H1 (cell line): Measurements from ENCODE around the gene HAO1. TPM values are rescaled to one million over a fixed set of nuclear protein-coding genes. Genes with fewer than 3 reads are reported as not detected.

Source experiments
- CTCF ChIA-PET: fragments of 300-600 bp; sonication (Branson Sonifier 250); formaldehyde crosslinking; loops from one replicate; lab custom pipeline; 2021; ENCODE audit not compliant: partially characterized antibody; lab: Charles Lee
- POLR2A ChIA-PET: fragments of 300-600 bp; sonication (Branson Sonifier 250); formaldehyde crosslinking; loops from one replicate; lab custom pipeline; 2021; ENCODE audit warnings: inconsistent platforms; ENCODE audit not compliant: partially characterized antibody; lab: Charles Lee
- DNase-seq, 2 experiments: peaks; one replicate each; pipeline versions ENCODE4 v3.0.0 to v3.0.0-alpha.2; 2010 to 2022; ENCODE audit warnings: low spot score in 2 of 2, low read depth in 1 of 2, mixed read lengths in 1 of 2
- FAIRE-seq: peaks from 2 replicates; lab custom pipeline; 2011; peaks lifted over from hg19 to GRCh38; lab: Jason Lieb, UNC
- H2AFZ ChIP-seq: 2 replicates; pipeline ENCODE4 v1.8.1; 2012; ENCODE audit warnings: low read length, inconsistent platforms
- H2AK5ac ChIP-seq: 2 replicates; pipeline ENCODE4 v1.6.1; 2013; ENCODE audit warnings: low read depth, low read length
- H2BK120ac ChIP-seq: replicated peaks from 2 replicates; pipeline ENCODE3; 2013; ENCODE audit warnings: low read depth, low read length, inconsistent platforms
- H2BK12ac ChIP-seq: 2 replicates; pipeline ENCODE4 v1.6.1; 2013; ENCODE audit warnings: low read depth, low read length
- H2BK15ac ChIP-seq: 2 replicates; pipeline ENCODE4 v1.6.1; 2013; ENCODE audit warnings: low read length
- H2BK20ac ChIP-seq: 2 replicates; pipeline ENCODE4 v1.6.1; 2013; ENCODE audit warnings: low read length
- H2BK5ac ChIP-seq: 2 replicates; pipeline ENCODE4 v1.6.1; 2013; ENCODE audit warnings: low read depth, low read length
- H3K14ac ChIP-seq: 2 replicates; pipeline ENCODE4 v1.6.1; 2013; ENCODE audit warnings: inconsistent platforms; ENCODE audit not compliant: insufficient read length
- H3K18ac ChIP-seq: 2 replicates; pipeline ENCODE4 v1.6.1; 2013; ENCODE audit warnings: low read length; ENCODE audit errors: extremely low read depth
- H3K23ac ChIP-seq: 2 replicates; pipeline ENCODE4 v1.6.1; 2013; ENCODE audit warnings: inconsistent platforms; ENCODE audit not compliant: insufficient read length
- H3K23me2 ChIP-seq: 2 replicates; pipeline ENCODE4 v1.6.1; 2013; ENCODE audit warnings: low read depth, low read length
- H3K27ac ChIP-seq: 2 replicates; pipeline ENCODE4 v1.6.1; 2011; ENCODE audit warnings: low read depth, low read length, inconsistent platforms
- H3K27me3 ChIP-seq, 4 experiments: replicated peaks in 1 of 4; 1 replicate in 1 of 4; 2 replicates in 3 of 4; pipeline versions ENCODE4 v1.6.1 to v1.8.1; 2011 to 2013; ENCODE audit warnings: low read length in 3 of 4, mild to moderate bottlenecking in 3 of 4, inconsistent platforms in 2 of 4, mixed read lengths in 2 of 4, moderate library complexity in 1 of 4; ENCODE audit not compliant: control insufficient read depth in 3 of 4, insufficient read depth in 3 of 4; ENCODE audit errors: extremely low read depth in 1 of 4
- H3K36me3 ChIP-seq, 4 experiments: 2 replicates each; pipeline versions ENCODE4 v1.6.1 to v1.8.1; 2011 to 2013; ENCODE audit warnings: mild to moderate bottlenecking in 4 of 4, low read length in 3 of 4, moderate library complexity in 2 of 4, control low read depth in 1 of 4, inconsistent platforms in 1 of 4; ENCODE audit not compliant: insufficient read depth in 4 of 4, control insufficient read depth in 2 of 4
- H3K4ac ChIP-seq: replicated peaks from 2 replicates; pipeline ENCODE3; 2013; ENCODE audit warnings: low read length, low read depth, mixed read lengths, inconsistent platforms; ENCODE audit not compliant: insufficient read length
- H3K4me1 ChIP-seq, 4 experiments: replicated peaks in 1 of 4; 1 replicate in 1 of 4; 2 replicates in 3 of 4; pipeline versions ENCODE4 v1.6.1 to v1.8.1; 2011 to 2013; ENCODE audit warnings: low read length in 3 of 4, inconsistent platforms in 2 of 4, mixed read lengths in 1 of 4; ENCODE audit not compliant: insufficient read depth in 4 of 4, control insufficient read depth in 3 of 4
- H3K4me2 ChIP-seq, 2 experiments: 2 replicates each; pipeline versions ENCODE4 v1.6.1 to v1.8.1; 2011 to 2013; ENCODE audit warnings: low read depth in 2 of 2, low read length in 2 of 2, control low read depth in 1 of 2, inconsistent platforms in 1 of 2, mild to moderate bottlenecking in 1 of 2; ENCODE audit not compliant: insufficient read depth in 1 of 2
- H3K4me3 ChIP-seq, 4 experiments: fragments of 200-600, 300-600 bp in 1 of 4; sonication (generic), shearing (Covaris generic), sonication (Bioruptor Twin) in 1 of 4; 2 replicates each; pipeline versions ENCODE4 v1.5.1 to v1.8.1; 2011 to 2016; ENCODE audit warnings: low read length in 4 of 4, low read depth in 3 of 4, control low read depth in 2 of 4, inconsistent platforms in 2 of 4, mild to moderate bottlenecking in 2 of 4, mixed read lengths in 1 of 4, moderate library complexity in 1 of 4; ENCODE audit not compliant: insufficient read depth in 2 of 4; ENCODE audit errors: extremely low read depth in 1 of 4
- H3K56ac ChIP-seq: replicated peaks from 2 replicates; pipeline ENCODE3; 2013; ENCODE audit warnings: low read depth, mild to moderate bottlenecking, mixed read lengths, low read length, inconsistent platforms; ENCODE audit not compliant: insufficient read length
- H3K79me1 ChIP-seq: 2 replicates; pipeline ENCODE4 v1.6.1; 2013; ENCODE audit warnings: low read depth, low read length, control low read depth
- H3K79me2 ChIP-seq, 2 experiments: 2 replicates each; pipeline versions ENCODE4 v1.6.1 to v1.8.1; 2012 to 2013; ENCODE audit warnings: low read length in 2 of 2, mild to moderate bottlenecking in 2 of 2, inconsistent platforms in 1 of 2; ENCODE audit not compliant: insufficient read depth in 2 of 2, control insufficient read depth in 1 of 2
- H3K9ac ChIP-seq, 4 experiments: replicated peaks in 1 of 4; 1 replicate in 1 of 4; 2 replicates in 3 of 4; pipeline versions ENCODE4 v1.6.1 to v1.8.1; 2011 to 2013; ENCODE audit warnings: low read depth in 3 of 4, low read length in 3 of 4, control low read depth in 2 of 4, mild to moderate bottlenecking in 2 of 4, moderate library complexity in 2 of 4, inconsistent platforms in 1 of 4; ENCODE audit errors: extremely low read depth in 1 of 4
- H3K9me3 ChIP-seq, 2 experiments: 2 replicates each; pipeline versions ENCODE4 v1.6.1 to v1.8.1; 2012 to 2013; ENCODE audit warnings: mild to moderate bottlenecking in 2 of 2, moderate library complexity in 2 of 2, control low read depth in 1 of 2, inconsistent platforms in 1 of 2, low read depth in 1 of 2, low read length in 1 of 2, mixed read lengths in 1 of 2; ENCODE audit not compliant: insufficient read depth in 2 of 2
- H4K20me1 ChIP-seq, 2 experiments: replicated peaks in 1 of 2; 2 replicates each; pipeline versions ENCODE3 to v1.8.1; 2011 to 2013; ENCODE audit warnings: inconsistent platforms in 2 of 2, low read length in 2 of 2, mild to moderate bottlenecking in 1 of 2; ENCODE audit not compliant: insufficient read depth in 2 of 2, control insufficient read depth in 1 of 2
- H4K5ac ChIP-seq: 2 replicates; pipeline ENCODE4 v1.6.1; 2013; ENCODE audit warnings: low read length, low read depth, mixed read lengths, inconsistent platforms; ENCODE audit not compliant: insufficient read length
- H4K8ac ChIP-seq: 2 replicates; pipeline ENCODE4 v1.8.0; 2013; ENCODE audit warnings: mild to moderate bottlenecking, moderate library complexity, low read length, inconsistent platforms; ENCODE audit not compliant: insufficient read depth; ENCODE audit errors: extremely low read depth
- H4K91ac ChIP-seq: replicated peaks from 2 replicates; pipeline ENCODE3; 2013; ENCODE audit warnings: low read length, mixed read lengths, inconsistent platforms; ENCODE audit not compliant: insufficient read length
- CBX8 ChIP-seq: fragments of 300-800, 300-1000 bp; sonication (generic); IDR thresholded peaks from 2 replicates; pipeline ENCODE4 v1.7.1; 2016; ENCODE audit warnings: low read depth, low read length, borderline replicate concordance
- CEBPB ChIP-seq: IDR thresholded peaks from 2 replicates; pipeline ENCODE4 v1.6.1; 2012; ENCODE audit warnings: low read depth, low read length
- EP300 ChIP-seq, 2 experiments: IDR thresholded peaks; 1 replicate in 1 of 2; 2 replicates in 1 of 2; pipeline ENCODE4 v1.6.1; 2011 to 2012; ENCODE audit warnings: low read depth in 2 of 2, low read length in 2 of 2, mild to moderate bottlenecking in 2 of 2, borderline replicate concordance in 1 of 2, inconsistent platforms in 1 of 2, moderate library complexity in 1 of 2
- GTF2F1 ChIP-seq: IDR thresholded peaks from 2 replicates; pipeline ENCODE4 v1.6.1; 2012; ENCODE audit warnings: low read depth, low read length, improper control_type of control experiment, borderline replicate concordance
- HDAC2 ChIP-seq, 2 experiments: fragments of 300-600 bp in 1 of 2; sonication (generic) in 1 of 2; IDR thresholded peaks; 2 replicates each; pipeline ENCODE4 v1.6.1; 2011 to 2012; ENCODE audit warnings: low read depth in 2 of 2, low read length in 2 of 2, mild to moderate bottlenecking in 2 of 2, moderate library complexity in 2 of 2, borderline replicate concordance in 1 of 2, inconsistent platforms in 1 of 2
- MAX ChIP-seq: IDR thresholded peaks from 2 replicates; pipeline ENCODE4 v1.6.1; 2012; ENCODE audit warnings: inconsistent platforms
- NANOG ChIP-seq: IDR thresholded peaks from 2 replicates; pipeline ENCODE4 v1.6.1; 2011; ENCODE audit warnings: low read length, low read depth, mild to moderate bottlenecking, inconsistent platforms; ENCODE audit not compliant: insufficient read depth, poor library complexity, severe bottlenecking
- POU5F1 ChIP-seq: IDR thresholded peaks from 2 replicates; pipeline ENCODE4 v1.6.1; 2011; ENCODE audit warnings: low read depth, mild to moderate bottlenecking, low read length, moderate library complexity
- RAD21 ChIP-seq, 2 experiments: IDR thresholded peaks in 1 of 2; conservative IDR thresholded peaks in 1 of 2; 2 replicates each; pipeline ENCODE4 v1.6.1; 2011; ENCODE audit warnings: low read depth in 2 of 2, low read length in 2 of 2, improper control_type of control experiment in 1 of 2, inconsistent platforms in 1 of 2, mild to moderate bottlenecking in 1 of 2, moderate library complexity in 1 of 2
- TEAD4 ChIP-seq: IDR thresholded peaks from 2 replicates; pipeline ENCODE4 v1.6.1; 2012; ENCODE audit warnings: low read depth, low read length, inconsistent platforms, mixed read lengths
- YY1 ChIP-seq: IDR thresholded peaks from 2 replicates; pipeline ENCODE4 v1.6.1; 2011; ENCODE audit warnings: low read depth, mild to moderate bottlenecking, low read length
- WGBS, 2 experiments: shearing (Covaris generic) in 1 of 2; methylation state at CpG; one replicate each; pipeline versions ENCODE4 v1.1.6 to v1.1.7; 2013 to 2015; ENCODE audit warnings: low lambda C conversion rate in 2 of 2, mixed read lengths in 2 of 2, inconsistent platforms in 1 of 2, low coverage in 1 of 2, missing lambda C conversion rate in 1 of 2; ENCODE audit not compliant: insufficient replicate concordance in 2 of 2, insufficient coverage in 1 of 2, insufficient read length in 1 of 2; ENCODE audit errors: extremely low coverage in 1 of 2, missing lambda C conversion rate in 1 of 2; 5-methylcytosine and 5-hydroxymethylcytosine counted together
- polyA plus RNA-seq, 7 experiments: library from polyadenylated mRNA; depleted of rRNA in 3 of 7; stranded (reverse) in 5 of 7; unstranded in 2 of 7; fragments of >200 nt in 5 of 7; fragments of 200-250 nt in 2 of 7; gene quantifications; 1 replicate in 5 of 7; 2 replicates in 1 of 7; 4 replicates in 1 of 7; pipeline versions ENCODE4 v1.2.1 to v1.2.3, GENCODE V29; 2011 to 2013; ENCODE audit warnings: missing spikeins in 2 of 7, mixed read lengths in 2 of 7
- total RNA-seq: library from RNA; stranded (reverse); fragmentation: NEBNext Ultra II Directional; extraction: Animal tissue kit (Norgen Biotek cat#: 25700); gene quantifications from 2 replicates; pipeline ENCODE4 v1.2.1, GENCODE V29; 2021

HAO1 gene
- total and polyA plus RNA-seq, 2 of the 8 experiments (the other 6 are each of a cell fraction or from before 2014, with no cell fraction given): not detected

- no peaks in the 10 kb centered on the region for H3K79me1 ChIP-seq
- H4K91ac ChIP-seq: no peak overlapping the region
- no peak overlapping the region for H4K8ac ChIP-seq
- no peak overlapping the region for H3K23ac ChIP-seq
- H2AK5ac ChIP-seq: no peak overlapping the region
- H3K9me3 ChIP-seq: no peaks in the 10 kb centered on the region
- H2BK120ac ChIP-seq: no peak overlapping the region
- H3K4ac ChIP-seq: no peak overlapping the region
- CTCF ChIA-PET: interaction anchor here (0.8 to 6.6 kb wide), 9 partner anchors 10 to 737 kb away, joined by 3 to 53 read pairs (median 3); no protein-coding TSS in a partner anchor
- no peak overlapping the region for H3K14ac ChIP-seq
- H3K18ac ChIP-seq: no peak overlapping the region
- no peaks in the 10 kb centered on the region for H3K23me2 ChIP-seq
- peaks cover 0 to 11% (median 2%) of the 10 kb centered on the region in 4 experiments; a peak in 3 of 7 replicates for H3K4me1 ChIP-seq
- DNase-seq (peak; percentile 55 to 70), FAIRE-seq (peak; percentile 72)
- H3K9ac ChIP-seq: no peak overlapping the region
- no peaks in the 10 kb centered on the region for H3K79me2 ChIP-seq
- H3K4me3 ChIP-seq: no peak overlapping the region
- no peak overlapping the region for H3K4me2 ChIP-seq
- 22% methylated on average over 2 of the region's 2 CpGs; no CpG with 5 or more reads in 1 of the 2 experiments for WGBS, 2 experiments
- H3K56ac ChIP-seq: no peak overlapping the region
- no peaks in the 10 kb centered on the region for H3K36me3 ChIP-seq
- H2AFZ ChIP-seq: no peak overlapping the region
- H4K5ac ChIP-seq: no peak overlapping the region
- no peak overlapping the region for H3K27ac ChIP-seq
- POLR2A ChIA-PET: interaction anchor here (0.6 kb wide), 1 partner anchor 36 kb away, joined by 3 read pairs; the partner anchor contains the start of gene TMX4
- no peak overlapping the region for H2BK12ac ChIP-seq
- H2BK15ac ChIP-seq: no peak overlapping the region
- H2BK20ac ChIP-seq: no peak overlapping the region
- no peaks in the 10 kb centered on the region for H3K27me3 ChIP-seq
- H2BK5ac ChIP-seq: no peak overlapping the region
- no peaks in the 10 kb centered on the region for H4K20me1 ChIP-seq
- TF ChIP-seq RAD21 (IDR thresholded peaks at IDR 0.05 in 1 of 2, conservative IDR thresholded peaks at IDR 0.05 in 1 of 2; ENCODE audit: low read depth in 2 of 2, low read length in 2 of 2) (peak in 1 of 2 experiments; percentile 39; a peak in 3 of 4 replicates), CEBPB (peak; percentile 29; the same call in 1 of the 2 replicates), GTF2F1 (no peak), HDAC2 (IDR thresholded peaks at IDR 0.05; ENCODE audit: borderline replicate concordance in 1 of 2, low read depth in 2 of 2, low read length in 2 of 2) (peak in 1 of 2 experiments; percentile 61; a peak in 1 of 4 replicates), POU5F1 (no peak), YY1 (0 out of 2 replicates have a peak, but pooled peaks have one; percentile 13), CBX8 (no peak), TEAD4 (no peak; the same call in 1 of the 2 replicates), EP300 (IDR thresholded peaks at IDR 0.05; ENCODE audit: borderline replicate concordance in 1 of 2, low read depth in 2 of 2, low read length in 2 of 2) (no peak), MAX (no peak), NANOG (peak; percentile 20)
Observed at GRCh38 chr20:7984192-7984591, 43.9 kb upstream of the HAO1 start.
